GM19438 (cell line): Measurements from ENCODE around the gene CCNE1.
"Not testable (repeated sequence)": the region's sequence is repeated elsewhere in the genome, so short reads cannot be mapped to it uniquely, and the experiment has no call there.

Source experiments
- ATAC-seq: cut with Tn5 transposase; IDR thresholded peaks from one replicate; pipeline ENCODE4 v1.9.1; 2021; ENCODE audit warnings: low read depth; ENCODE audit not compliant: unreplicated experiment

The CCNE1 gene

GRCh38 chr19:29785955-29786589 is 25.7 kb upstream of the CCNE1 start:
- no peak for ATAC-seq

- no peak for ATAC-seq
Observed at GRCh38 chr19:29787281-29787680, 24.5 kb upstream of the CCNE1 start.

GRCh38 chr19:29789007-29789406 is 22.8 kb upstream of the CCNE1 start:
- no peak for ATAC-seq

- ATAC-seq, result no peak
Observed at GRCh38 chr19:29793116-29793727, 18.6 kb upstream of the CCNE1 start.

GRCh38 chr19:29794490-29794889 is 17.3 kb upstream of the CCNE1 start:
- not testable (repeated sequence) for ATAC-seq

GRCh38 chr19:29795461-29796172 is 16.2 kb upstream of the CCNE1 start:
- ATAC-seq, result no peak

- ATAC-seq, result no peak
Observed at GRCh38 chr19:29796173-29796573, 15.6 kb upstream of the CCNE1 start.

- no peak for ATAC-seq
Observed at GRCh38 chr19:29798774-29799497, 12.9 kb upstream of the CCNE1 start.

- no peak for ATAC-seq
Observed at GRCh38 chr19:29800100-29800825, 11.5 kb upstream of the CCNE1 start.

GRCh38 chr19:29803951-29804350 is 7.8 kb upstream of the CCNE1 start:
- ATAC-seq, result not testable (repeated sequence)

- peak; percentile 90 for ATAC-seq
Observed at GRCh38 chr19:29804493-29804892, 7.3 kb upstream of the CCNE1 start.

GRCh38 chr19:29805031-29805965 is 6.5 kb upstream of the CCNE1 start:
- no peak for ATAC-seq

GRCh38 chr19:29806098-29806866 is 5.5 kb upstream of the CCNE1 start:
- ATAC-seq, result no peak

- no peak for ATAC-seq
Observed at GRCh38 chr19:29807178-29807577, 4.6 kb upstream of the CCNE1 start.

- no peak for ATAC-seq
Observed at GRCh38 chr19:29807870-29808405, 3.9 kb upstream of the CCNE1 start.

GRCh38 chr19:29809795-29810503 is 1.8 kb upstream of the CCNE1 start:
- ATAC-seq, result no peak

GRCh38 chr19:29810504-29810871 is 1.3 kb upstream of the CCNE1 start:
- no peak for ATAC-seq
